AG04450 (cell line): ENCODE data around the gene AHCY. TPM values are rescaled to one million over a fixed set of nuclear protein-coding genes. Genes with fewer than 3 reads are reported as not detected.
"Not testable (repeated sequence)": the region's sequence is repeated elsewhere in the genome, so short reads cannot be mapped to it uniquely, and the experiment has no call there.

Source experiments
- CTCF ChIA-PET: fragments of 300-600, 350-600 bp; formaldehyde crosslinking; extraction: SDS; loops from one replicate; lab custom pipeline; 2022; ENCODE audit warnings: antibody characterized with exemption, inconsistent platforms; lab: Charles Lee
- POLR2A ChIA-PET: fragments of 350-600 bp; formaldehyde crosslinking; extraction: SDS; loops from one replicate; lab custom pipeline; 2021; ENCODE audit warnings: antibody characterized with exemption, inconsistent platforms; lab: Yijun Ruan, JAX
- DNase-seq: peaks from one replicate; pipeline ENCODE4 v3.0.0-alpha.2; 2011; ENCODE audit warnings: low read depth, low spot score
- H3K27ac ChIP-seq: one replicate; pipeline ENCODE4 v1.5.1; 2012; ENCODE audit warnings: low read depth, low read length, control low read depth
- H3K27me3 ChIP-seq: one replicate; pipeline ENCODE4 v1.6.0; 2012; ENCODE audit warnings: low read length; ENCODE audit not compliant: control insufficient read depth, insufficient read depth
- H3K4me3 ChIP-seq: 2 replicates; pipeline ENCODE4 v1.5.1; 2011; ENCODE audit warnings: mild to moderate bottlenecking, low read depth, low read length, control low read depth
- H3K9me3 ChIP-seq: 2 replicates; pipeline ENCODE4 v1.5.1; 2012; ENCODE audit warnings: low read length; ENCODE audit not compliant: control insufficient read depth, insufficient read depth
- polyA plus RNA-seq: library from polyadenylated mRNA; depleted of rRNA; stranded (reverse); fragments of >200 nt; gene quantifications from 2 replicates; pipeline ENCODE4 v1.2.3, GENCODE V29; 2011
- TF ChIP-seq, protein P1 (sequence below): IDR thresholded peaks from 2 replicates; pipeline ENCODE4 v1.5.1; 2011; ENCODE audit warnings: low read depth, low read length, control low read depth, inconsistent platforms

AHCY gene
- polyA plus RNA-seq, 1 experiment, result 101 TPM

DNA sequence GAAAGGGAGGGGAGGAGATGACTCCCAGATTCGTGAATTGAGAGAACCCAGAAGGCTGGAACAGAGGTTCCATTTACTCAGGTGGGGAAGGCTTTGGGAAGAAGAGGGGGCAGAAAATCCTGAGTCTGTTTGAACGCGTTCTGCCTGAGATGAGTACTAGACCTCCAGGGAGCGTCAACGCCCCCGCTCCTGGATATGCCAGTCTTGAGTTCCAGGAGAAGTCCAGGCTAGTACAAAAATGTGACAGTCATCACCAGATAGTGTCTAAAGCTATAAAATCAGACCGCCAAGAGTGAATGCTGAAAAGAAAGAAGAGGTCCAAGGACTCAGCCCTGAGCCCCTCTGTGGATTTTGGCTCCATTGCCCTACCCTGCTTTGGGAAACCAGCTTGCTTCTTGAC lies 8.6 kb downstream of the AHCY start:
- Histone ChIP-seq H3K9me3 (no peaks in the 10 kb centered on the region), H3K27ac (no peak overlapping the region), H3K27me3 (no peaks in the 10 kb centered on the region), H3K4me3 (no peak overlapping the region)
- CTCF ChIA-PET, result no interaction called here
- DNase-seq, result no peak
- TF ChIP-seq, protein P1, sequence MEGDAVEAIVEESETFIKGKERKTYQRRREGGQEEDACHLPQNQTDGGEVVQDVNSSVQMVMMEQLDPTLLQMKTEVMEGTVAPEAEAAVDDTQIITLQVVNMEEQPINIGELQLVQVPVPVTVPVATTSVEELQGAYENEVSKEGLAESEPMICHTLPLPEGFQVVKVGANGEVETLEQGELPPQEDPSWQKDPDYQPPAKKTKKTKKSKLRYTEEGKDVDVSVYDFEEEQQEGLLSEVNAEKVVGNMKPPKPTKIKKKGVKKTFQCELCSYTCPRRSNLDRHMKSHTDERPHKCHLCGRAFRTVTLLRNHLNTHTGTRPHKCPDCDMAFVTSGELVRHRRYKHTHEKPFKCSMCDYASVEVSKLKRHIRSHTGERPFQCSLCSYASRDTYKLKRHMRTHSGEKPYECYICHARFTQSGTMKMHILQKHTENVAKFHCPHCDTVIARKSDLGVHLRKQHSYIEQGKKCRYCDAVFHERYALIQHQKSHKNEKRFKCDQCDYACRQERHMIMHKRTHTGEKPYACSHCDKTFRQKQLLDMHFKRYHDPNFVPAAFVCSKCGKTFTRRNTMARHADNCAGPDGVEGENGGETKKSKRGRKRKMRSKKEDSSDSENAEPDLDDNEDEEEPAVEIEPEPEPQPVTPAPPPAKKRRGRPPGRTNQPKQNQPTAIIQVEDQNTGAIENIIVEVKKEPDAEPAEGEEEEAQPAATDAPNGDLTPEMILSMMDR, result no peak
- POLR2A ChIA-PET, result no interaction called here

DNA sequence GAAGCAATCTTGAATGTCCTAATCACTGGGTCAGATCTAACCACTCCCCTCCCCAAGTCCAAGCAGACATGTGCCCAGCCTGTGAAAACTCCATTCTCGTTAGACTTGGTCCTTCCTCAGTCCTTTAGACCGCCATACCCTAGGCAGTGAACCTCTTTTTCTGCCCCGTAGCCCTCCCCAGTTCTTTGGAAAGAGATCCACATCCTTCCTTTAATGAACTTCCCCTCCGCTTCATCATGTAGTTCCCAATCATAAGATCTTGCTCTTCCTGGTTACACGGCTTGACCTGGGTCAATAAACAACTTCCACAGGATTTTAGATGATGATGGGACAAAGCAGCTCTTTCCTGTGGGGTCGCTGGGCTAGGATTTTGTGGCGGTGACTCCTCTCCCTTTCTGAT lies 9.6 kb downstream of the AHCY start:
- Histone ChIP-seq H3K9me3 (no peaks in the 10 kb centered on the region), H3K27me3 (no peaks in the 10 kb centered on the region), H3K27ac (no peak overlapping the region), H3K4me3 (no peak overlapping the region)
- CTCF ChIA-PET, result no interaction called here
- TF ChIP-seq, protein P1, result no peak
- no peak for DNase-seq
- POLR2A ChIA-PET, result no interaction called here

DNA sequence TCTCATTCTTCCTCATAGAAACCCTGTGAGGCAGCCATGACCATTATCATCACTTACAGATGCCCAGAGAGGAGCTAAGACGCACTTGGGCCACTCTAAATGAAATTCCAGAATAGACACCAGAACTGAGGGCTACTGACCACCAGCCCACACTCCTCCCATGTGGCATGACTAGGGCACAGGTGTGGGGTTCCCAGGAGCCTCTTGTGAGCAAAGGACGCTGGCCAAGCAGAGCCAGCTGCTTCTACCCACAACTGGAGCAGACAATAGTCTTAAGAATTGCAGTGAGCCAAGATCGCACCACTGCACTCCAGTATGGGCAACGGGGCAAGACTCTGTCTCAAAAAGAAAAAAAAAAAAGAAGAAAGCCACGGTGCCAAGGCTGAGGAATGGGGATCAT lies 10.0 kb downstream of the AHCY start:
- CTCF ChIA-PET, result no interaction called here

DNA sequence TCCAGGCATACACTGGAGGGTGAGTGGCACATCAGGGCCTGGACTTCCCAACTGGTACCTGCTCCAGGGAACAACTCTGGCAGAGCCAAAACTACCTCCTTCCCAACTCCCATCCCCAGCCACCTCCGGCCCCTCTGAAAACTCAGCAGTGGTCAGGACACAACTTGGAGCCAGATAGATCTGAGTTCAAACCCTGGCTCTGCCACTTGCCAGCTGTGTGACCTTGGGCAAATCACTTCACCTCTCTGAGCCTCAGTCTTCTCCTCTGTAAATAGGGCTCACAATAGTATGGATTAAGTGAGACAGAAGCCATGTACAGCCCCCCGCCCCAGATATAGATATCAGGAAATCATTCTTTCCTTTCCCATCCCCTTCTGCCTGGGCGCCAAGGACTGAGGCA lies 10.7 kb downstream of the AHCY start:
- CTCF ChIA-PET, result no interaction called here
- H3K27me3 ChIP-seq, result no peaks in the 10 kb centered on the region
- POLR2A ChIA-PET, result no interaction called here

More for the DNA sequence above, 10.0 kb downstream of the AHCY start:
- H3K27me3 ChIP-seq, result no peaks in the 10 kb centered on the region
- TF ChIP-seq, protein P1, result no peak
- POLR2A ChIA-PET, result no interaction called here
- no peaks in the 10 kb centered on the region for H3K9me3 ChIP-seq
- H3K27ac ChIP-seq, result no peak overlapping the region
- DNase-seq, result no peak
- no peak overlapping the region for H3K4me3 ChIP-seq

DNA sequence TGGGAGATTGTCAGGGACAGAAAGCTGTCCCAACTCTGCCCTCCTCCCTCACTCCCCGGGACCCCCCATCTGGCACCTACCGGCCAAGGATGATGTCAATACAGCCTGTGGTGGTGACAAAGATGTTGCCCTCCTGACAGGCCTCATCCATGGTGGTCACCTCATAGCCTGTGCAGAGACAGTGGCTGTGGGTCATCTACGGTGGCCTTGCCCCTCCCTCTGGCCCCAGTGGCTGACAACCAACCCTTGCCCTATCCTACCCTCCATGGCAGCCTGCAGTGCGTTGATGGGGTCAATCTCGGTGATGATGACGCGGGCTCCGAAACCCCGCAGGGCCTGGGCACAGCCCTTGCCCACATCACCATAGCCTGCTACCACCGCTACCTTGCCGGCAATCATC lies 12.7 kb downstream of the AHCY start:
- ChIA-PET CTCF (interaction anchor here (1.3 kb wide), 1 partner anchor 22 kb away, joined by 4 read pairs; no protein-coding TSS in a partner anchor), POLR2A (no interaction called here)
- no peak for DNase-seq
- H3K9me3 ChIP-seq, result no peaks in the 10 kb centered on the region
- H3K27me3 ChIP-seq, result no peaks in the 10 kb centered on the region
- TF ChIP-seq, protein P1, result no peak
- no peak overlapping the region for H3K27ac ChIP-seq
- H3K4me3 ChIP-seq, result no peak overlapping the region

More for the DNA sequence above, 10.7 kb downstream of the AHCY start:
- Histone ChIP-seq H3K27ac (no peak overlapping the region), H3K4me3 (no peak overlapping the region), H3K9me3 (no peaks in the 10 kb centered on the region)
- DNase-seq, result no peak
- TF ChIP-seq, protein P1, result no peak

- POLR2A ChIA-PET, result interaction anchor here (0.7 kb wide), 1 partner anchor 9 kb away, joined by 4 read pairs; no protein-coding TSS in a partner anchor
- DNase-seq, H3K27me3 ChIP-seq, H3K27ac ChIP-seq, H3K4me3 ChIP-seq, H3K9me3 ChIP-seq, CTCF ChIA-PET: not testable (repeated sequence)
Observed at GRCh38 chr20:34287500-34287899, 15.7 kb downstream of the AHCY start.
